LoVo (cell line): ENCODE results near the gene THAP3.
A peak's percentile ranks its signal among the peaks of the same experiment; 100 is the strongest.

Experiments
- DNase-seq: peaks from one replicate; pipeline ENCODE4 v3.0.0-alpha.2; 2016; ENCODE audit warnings: low spot score

The THAP3 gene, protein sequence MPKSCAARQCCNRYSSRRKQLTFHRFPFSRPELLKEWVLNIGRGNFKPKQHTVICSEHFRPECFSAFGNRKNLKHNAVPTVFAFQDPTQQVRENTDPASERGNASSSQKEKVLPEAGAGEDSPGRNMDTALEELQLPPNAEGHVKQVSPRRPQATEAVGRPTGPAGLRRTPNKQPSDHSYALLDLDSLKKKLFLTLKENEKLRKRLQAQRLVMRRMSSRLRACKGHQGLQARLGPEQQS

DNA sequence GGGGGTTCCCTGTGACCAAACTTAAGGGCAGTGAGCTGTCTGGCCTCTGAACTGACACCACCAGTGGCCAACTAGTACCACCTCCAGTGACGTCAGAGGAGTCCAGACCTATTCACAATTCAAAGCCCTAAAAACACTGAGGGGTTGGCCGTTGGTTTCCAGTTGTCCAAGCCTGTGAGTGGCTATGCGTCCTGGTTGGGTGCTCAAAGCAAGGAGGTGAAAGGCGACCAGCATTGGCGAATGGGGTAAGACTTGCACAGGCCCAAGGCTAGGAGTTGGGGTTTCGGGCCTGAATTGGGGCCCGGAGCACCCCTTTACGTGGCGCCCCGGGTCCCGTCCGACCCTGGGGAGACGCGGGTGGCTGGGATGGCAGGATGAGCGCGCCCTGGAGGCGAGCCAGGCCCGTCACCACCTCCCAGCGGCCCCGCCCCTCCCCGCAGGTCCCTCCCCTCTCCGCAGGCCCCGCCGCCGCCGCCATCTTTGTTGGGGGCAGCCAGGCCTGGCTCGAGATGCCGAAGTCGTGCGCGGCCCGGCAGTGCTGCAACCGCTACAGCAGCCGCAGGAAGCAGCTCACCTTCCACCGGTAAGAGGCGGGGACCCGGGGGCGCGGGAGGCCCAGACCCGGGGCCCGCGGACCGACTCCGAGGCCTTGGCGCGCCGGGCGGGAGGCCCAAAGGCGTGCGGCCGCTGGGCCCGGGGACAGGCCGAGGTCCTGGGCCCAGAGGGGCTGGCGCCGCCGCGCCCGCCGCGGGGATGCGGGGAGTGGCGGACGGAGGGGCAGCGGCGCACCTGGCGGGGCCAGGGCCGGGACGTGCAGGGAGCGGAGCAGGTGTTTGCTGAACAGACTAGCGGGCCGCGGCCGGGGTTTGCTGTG, at the start of gene THAP3:
Gene THAP3, plus strand, starts transcription at position 159 of the 874 bp plus-strand sequence. Its CDS starts 351 bp downstream, at position 510.
- DNase-seq: peak; percentile 83

DNA sequence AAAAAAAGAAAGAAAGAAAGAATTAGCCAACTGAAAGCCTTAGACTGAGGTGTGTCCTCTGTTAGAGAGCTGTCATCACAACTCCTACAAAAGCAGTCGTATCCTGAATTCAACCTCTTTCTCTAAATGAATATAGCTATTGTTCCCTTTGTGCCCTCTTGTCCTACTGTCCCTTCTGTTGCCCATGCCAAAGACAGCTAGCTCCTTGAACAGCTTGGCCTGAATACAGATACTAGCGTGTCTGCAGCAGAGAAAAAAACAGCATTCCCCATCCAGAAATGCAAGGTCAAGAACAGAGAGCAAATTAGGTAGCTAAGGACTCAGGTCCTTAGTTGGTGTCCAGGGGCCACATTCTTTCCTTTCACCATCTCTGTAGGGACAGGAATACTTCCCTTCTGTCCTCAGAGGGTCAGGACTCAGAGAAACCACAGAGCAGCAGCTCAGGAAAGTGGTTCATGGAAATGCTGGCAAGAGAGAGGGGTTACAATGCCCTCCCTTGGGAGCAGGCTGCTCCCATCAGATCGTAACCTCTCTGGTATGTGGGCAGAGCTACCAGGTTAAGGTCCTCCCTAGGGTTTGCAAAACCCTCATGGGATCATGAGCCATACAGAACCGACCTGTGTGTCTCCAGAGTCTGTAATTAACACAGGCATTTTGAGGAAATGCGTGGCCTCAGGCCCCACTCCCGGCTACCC, 46.7 kb upstream of the THAP3 start:
- no peak for DNase-seq

DNA sequence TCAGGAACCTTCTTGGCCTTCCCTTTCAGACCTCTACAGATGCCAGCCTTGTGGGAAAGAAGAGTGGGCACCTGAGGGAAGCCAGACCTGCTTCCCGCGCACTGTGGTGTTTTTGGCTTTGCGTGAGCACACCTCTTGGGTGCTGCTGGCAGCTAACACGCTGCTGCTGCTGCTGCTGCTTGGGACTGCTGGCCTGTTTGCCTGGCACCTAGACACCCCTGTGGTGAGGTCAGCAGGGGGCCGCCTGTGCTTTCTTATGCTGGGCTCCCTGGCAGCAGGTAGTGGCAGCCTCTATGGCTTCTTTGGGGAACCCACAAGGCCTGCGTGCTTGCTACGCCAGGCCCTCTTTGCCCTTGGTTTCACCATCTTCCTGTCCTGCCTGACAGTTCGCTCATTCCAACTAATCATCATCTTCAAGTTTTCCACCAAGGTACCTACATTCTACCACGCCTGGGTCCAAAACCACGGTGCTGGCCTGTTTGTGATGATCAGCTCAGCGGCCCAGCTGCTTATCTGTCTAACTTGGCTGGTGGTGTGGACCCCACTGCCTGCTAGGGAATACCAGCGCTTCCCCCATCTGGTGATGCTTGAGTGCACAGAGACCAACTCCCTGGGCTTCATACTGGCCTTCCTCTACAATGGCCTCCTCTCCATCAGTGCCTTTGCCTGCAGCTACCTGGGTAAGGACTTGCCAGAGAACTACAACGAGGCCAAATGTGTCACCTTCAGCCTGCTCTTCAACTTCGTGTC, 45.9 kb upstream of the THAP3 start:
- DNase-seq: no peak

DNA sequence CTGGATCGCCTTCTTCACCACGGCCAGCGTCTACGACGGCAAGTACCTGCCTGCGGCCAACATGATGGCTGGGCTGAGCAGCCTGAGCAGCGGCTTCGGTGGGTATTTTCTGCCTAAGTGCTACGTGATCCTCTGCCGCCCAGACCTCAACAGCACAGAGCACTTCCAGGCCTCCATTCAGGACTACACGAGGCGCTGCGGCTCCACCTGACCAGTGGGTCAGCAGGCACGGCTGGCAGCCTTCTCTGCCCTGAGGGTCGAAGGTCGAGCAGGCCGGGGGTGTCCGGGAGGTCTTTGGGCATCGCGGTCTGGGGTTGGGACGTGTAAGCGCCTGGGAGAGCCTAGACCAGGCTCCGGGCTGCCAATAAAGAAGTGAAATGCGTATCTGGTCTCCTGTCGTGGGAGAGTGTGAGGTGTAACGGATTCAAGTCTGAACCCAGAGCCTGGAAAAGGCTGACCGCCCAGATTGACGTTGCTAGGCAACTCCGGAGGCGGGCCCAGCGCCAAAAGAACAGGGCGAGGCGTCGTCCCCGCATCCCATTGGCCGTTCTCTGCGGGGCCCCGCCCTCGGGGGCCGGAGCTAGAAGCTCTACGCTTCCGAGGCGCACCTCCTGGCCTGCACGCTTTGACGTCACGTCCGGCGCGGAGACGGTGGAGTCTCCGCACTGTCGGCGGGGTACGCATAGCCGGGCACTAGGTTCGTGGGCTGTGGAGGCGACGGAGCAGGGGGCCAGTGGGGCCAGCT, 45.1 kb upstream of the THAP3 start, which contains the start of gene ZBTB48:
Gene ZBTB48, plus strand, starts transcription at position 621 of the 745 bp plus-strand sequence. CDS start 616 bp downstream, outside the sequence.
- peak; percentile 97 for DNase-seq

DNA sequence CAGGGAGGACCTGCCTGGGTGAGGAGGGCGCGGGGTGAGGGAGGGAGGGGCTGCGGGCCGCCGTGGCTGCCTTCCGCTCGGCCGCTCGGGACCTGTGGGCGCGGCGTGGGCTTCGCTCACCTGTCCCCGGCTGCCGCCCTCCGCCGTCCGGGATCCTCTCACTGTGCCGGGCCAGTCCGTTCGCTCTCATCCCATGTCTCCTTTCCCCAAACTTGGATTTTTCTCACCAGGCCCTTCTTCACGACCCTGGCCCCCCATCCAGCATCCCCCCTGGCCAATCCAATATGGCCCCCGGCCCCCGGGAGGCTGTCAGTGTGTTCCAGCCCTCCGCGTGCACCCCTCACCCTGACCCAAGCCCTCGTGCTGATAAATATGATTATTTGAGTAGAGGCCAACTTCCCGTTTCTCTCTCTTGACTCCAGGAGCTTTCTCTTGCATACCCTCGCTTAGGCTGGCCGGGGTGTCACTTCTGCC, 44.5 kb upstream of the THAP3 start:
- no peak for DNase-seq

DNA sequence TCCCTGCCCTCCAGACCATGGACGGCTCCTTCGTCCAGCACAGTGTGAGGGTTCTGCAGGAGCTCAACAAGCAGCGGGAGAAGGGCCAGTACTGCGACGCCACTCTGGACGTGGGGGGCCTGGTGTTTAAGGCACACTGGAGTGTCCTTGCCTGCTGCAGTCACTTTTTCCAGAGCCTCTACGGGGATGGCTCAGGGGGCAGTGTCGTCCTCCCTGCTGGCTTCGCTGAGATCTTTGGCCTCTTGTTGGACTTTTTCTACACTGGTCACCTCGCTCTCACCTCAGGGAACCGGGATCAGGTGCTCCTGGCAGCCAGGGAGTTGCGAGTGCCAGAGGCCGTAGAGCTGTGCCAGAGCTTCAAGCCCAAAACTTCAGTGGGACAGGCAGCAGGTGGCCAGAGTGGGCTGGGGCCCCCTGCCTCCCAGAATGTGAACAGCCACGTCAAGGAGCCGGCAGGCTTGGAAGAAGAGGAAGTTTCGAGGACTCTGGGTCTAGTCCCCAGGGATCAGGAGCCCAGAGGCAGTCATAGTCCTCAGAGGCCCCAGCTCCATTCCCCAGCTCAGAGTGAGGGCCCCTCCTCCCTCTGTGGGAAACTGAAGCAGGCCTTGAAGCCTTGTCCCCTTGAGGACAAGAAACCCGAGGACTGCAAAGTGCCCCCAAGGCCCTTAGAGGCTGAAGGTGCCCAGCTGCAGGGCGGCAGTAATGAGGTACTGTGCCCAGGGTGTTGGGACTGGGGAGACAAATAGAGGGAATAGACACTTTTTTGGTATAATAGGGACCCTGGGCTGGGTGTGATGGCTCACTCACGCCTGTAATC, 43.9 kb upstream of the THAP3 start:
- no peak for DNase-seq

DNA sequence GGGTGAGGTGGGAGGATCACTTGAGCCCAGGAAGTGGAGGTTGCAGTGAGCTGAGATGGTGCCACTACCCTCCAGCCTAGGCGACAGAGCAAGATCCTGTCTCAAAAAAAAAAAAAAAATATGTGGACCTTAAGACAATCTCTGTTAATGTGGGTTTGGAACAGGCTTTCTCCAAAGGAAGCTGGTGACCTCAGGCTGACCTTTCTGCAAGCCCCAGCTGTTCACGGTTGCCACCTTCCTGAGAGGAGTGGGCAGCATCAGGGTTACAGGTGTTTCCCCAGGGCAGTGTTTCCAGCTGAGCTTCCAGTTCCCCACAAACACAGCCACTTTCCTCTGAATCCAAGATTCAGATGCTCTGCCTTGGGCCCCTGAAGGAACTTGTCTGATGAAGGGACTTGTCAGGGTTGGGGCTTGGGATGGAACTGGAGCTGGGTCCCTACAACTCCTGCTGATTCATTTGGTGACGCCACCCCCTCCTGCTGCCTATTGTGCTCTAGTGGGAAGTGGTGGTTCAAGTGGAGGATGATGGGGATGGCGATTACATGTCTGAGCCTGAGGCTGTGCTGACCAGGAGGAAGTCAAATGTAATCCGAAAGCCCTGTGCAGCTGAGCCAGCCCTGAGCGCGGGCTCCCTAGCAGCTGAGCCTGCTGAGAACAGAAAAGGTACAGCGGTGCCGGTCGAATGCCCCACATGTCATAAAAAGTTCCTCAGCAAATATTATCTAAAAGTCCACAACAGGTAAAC, 42.9 kb upstream of the THAP3 start:
- DNase-seq: no peak

DNA sequence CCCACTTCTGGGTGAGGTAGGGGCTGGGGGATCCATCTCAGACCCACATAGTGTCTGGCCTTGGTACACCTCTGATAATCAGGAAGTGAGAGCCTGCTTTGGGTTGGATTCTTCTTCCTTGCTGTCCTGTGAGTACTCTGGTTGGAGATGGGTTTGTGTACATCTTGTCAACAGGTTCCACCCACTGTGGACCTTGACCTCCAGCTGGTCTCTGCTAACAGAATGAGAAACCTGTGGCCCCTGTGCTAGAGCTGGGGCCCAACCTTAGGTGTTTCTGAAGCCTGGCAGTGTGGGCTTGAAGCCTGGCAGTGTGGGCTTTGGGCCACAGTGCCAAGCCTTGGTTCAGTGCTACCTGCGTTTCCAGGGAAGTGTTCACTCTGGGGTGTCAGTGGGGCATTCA, 42.3 kb upstream of the THAP3 start:
- peak; percentile 39 for DNase-seq

DNA sequence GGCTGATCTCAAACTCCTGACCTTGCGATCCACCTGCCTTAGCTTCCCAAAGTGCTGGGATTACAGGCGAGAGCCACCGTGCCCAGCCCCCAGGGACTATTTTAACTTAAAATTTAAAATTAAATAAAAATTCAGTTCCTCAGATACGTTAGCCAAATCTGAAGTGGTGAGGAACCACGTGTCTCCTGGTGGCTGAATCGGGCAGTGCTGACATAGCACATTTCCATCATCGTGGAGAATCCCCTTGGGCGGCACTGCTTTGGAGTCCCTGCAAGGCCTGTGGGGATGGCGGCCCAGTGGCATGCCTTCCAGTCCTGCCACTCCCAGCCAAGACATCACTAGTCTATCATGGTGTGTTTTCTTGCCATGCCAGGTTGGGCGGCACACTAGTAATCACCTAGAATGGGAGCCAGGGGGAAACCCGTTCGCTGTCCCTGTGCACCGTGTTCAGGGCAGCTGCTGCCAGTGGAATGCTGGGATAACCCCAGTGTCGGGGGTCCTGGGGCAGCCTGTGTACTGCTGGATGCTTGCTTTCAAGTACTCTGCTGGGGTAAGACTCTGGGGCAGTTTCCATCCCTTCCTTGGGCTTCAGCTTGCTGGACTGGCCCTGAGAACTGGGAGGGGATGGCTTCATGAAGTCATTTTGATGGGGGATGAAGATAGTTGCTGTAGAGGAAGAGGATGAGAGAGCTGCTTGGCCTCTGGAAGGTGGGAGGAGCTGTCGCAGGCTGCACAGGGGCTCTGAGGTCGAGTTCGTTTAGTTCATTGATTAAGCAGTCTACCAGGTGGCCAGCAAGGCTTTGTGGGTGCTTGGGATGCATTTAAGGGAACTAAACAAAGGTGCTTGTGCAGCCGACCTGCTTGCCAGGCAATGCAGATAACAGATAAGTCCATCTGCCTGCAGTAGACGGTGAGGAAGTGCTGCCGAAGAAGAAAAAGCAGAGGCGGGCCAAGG, 40.3 kb upstream of the THAP3 start:
- DNase-seq: no peak

DNA sequence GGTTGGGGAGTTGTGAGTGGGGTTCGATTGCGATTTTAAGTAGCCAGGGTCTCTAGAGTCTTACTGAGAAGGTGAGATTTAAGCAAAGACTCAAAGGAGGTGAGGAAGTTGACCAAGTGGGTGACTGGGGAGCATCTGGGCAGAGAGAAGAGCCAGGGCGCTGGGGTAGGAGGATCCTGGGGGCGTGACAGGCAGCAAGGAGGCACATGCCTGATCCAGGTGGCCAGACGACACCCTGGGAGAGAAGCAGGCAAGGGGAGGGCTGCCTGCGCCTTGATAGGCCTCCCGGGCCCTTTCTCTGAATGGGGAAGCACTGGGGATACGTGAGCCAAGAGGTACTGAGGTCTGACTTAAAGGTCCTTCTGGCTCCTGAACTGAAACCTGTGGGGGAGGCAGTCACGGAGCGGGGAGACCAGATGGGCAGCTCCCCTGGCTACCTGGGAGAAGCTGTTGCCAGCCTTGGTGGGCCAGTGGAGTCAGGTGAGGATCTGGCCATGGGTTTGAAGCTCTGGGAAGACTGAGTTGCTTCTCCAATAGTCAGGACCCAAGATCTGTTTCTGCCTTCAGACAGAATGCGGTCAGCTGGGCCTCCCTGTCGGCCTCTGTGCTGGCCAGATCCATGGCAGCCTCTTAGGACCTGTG, 39.5 kb upstream of the THAP3 start:
- no peak for DNase-seq

DNA sequence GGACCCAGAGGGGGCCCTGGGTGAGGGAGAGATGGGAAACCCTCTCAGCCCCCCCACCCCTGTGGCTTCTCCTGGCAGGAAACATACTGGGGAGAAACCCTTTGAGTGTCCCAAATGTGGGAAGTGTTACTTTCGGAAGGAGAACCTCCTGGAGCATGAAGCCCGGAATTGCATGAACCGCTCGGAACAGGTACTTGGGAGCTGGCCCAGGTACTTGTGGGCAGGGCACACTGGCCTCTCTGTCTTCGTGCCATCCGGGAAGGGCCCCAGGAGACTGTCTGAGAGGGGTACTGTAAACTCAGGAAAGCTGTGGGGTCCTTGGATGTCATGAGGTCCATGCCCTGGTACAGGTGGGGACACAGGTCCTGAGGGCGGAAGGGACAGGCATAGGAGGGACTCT, 38.8 kb upstream of the THAP3 start:
- DNase-seq: no peak

DNA sequence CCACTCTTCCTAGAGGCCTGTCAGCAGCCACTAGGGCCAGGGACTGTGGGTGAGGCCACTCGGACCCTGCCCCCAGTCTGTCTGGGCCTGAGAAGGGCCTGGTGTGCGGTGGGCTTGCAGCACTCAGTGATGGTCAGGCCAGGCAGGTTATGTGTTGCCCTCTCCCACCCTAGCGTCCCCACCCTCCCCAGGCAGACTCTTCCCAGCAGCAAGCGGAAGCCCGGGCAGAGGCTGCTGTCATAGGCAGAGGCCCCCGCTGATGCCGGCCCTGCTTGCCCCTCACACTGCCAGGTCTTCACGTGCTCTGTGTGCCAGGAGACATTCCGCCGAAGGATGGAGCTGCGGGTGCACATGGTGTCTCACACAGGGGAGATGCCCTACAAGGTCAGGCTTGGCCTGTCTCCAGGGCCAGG, 38.3 kb upstream of the THAP3 start:
- DNase-seq: no peak

DNA sequence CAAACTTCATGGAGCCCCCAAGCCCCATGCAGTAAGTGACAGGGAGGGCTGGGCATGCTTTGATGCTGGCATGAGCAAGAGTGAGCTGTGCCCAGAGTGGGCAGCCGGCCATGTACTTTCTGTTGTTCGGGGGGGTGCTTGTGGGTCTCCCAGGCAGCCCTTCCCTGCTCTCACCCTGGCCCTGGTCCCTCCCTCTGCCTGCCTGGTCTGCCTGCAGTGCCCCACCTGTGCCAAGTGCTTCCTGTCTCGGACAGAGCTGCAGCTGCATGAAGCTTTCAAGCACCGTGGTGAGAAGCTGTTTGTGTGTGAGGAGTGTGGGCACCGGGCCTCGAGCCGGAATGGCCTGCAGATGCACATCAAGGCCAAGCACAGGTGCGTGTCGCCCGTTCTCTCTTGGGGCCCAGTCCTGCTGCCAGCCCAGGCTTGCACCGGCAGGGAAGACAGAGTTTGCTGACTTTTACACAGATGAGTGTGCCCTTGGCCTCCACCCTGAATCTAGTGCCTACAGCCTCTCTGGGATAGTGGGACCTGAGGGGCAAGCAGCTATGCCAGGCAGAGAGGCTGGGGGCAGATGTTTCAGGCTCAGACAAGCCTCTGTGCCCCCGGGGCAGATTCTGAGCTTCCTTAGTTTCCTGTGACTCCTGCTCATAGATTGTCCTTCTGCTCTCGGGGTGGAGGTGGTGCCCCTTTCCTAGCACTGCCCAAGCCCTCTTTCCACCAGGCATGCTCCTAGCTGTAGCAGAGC, 37.2 kb upstream of the THAP3 start:
- DNase-seq: no peak

DNA sequence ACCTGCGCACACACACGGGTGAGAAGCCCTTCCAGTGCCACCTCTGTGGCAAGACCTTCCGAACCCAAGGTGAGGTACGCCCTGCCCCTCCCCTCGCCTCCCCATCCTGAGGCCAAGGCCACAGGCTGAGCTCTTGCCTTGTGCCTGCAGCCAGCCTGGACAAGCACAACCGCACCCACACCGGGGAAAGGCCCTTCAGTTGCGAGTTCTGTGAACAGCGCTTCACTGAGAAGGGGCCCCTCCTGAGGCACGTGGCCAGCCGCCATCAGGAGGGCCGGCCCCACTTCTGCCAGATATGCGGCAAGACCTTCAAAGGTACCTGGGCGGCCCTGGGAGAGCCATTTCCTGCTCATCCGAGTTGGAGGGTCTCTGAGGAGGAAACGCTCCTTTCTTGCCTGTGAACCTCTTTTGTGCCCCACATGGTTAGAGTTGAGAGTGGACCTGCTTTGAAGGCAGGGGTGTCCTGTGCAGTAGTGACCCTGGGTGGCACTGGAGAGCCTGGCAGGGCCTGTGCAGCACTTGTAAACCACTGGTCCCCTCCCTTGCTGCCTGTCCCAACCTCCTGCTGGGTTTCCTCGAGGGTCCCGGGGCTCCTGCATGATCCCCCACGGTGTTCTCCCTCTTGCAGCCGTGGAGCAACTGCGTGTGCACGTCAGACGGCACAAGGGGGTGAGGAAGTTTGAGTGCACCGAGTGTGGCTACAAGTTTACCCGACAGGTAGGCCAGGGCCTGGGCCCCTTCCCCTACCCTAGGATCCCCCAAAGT, 36.4 kb upstream of the THAP3 start:
- no peak for DNase-seq

DNA sequence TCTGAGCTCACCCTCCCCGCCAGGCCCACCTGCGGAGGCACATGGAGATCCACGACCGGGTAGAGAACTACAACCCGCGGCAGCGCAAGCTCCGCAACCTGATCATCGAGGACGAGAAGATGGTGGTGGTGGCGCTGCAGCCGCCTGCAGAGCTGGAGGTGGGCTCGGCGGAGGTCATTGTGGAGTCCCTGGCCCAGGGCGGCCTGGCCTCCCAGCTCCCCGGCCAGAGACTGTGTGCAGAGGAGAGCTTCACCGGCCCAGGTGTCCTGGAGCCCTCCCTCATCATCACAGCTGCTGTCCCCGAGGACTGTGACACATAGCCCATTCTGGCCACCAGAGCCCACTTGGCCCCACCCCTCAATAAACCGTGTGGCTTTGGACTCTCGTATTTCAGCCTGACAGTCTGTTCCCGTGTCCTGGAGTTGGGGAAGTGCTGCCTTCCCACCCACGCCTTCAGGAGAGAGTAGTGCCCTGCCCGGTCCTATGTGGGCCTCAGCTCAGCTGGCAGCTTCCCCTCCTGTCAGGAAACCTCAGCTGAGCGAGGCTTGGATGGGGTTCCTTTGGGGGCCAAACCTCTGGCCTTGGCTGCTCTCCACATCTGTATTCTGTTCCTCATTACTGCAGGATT, 35.7 kb upstream of the THAP3 start:
- no peak for DNase-seq

DNA sequence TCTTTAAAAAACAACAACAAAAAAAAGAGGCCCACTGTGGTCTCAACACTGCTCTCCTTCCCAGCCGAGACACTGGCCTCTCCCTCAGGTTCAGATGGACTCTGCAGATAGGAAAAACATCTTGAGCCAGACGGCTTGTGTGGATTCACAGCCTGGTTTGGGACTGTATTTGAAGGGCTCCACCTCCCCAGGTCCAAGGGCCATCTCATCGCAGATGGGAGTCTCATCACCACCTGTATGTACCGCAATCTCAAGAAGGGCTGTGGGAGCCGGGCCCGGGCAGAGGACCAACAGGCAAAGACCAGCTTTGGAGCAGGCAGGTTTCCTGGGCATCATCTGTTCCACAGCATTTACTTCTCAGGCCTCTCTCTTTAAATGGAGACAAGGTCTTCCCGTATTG, 34.6 kb upstream of the THAP3 start:
- no peak for DNase-seq
